ENCODE results near the gene IGSF9. TPM values are rescaled to one million over a fixed set of nuclear protein-coding genes. Genes with fewer than 3 reads are reported as not detected.

The IGSF9 gene
- polyA plus RNA-seq, 1 donor from 2014 or later, result 11.8 TPM

DNA sequence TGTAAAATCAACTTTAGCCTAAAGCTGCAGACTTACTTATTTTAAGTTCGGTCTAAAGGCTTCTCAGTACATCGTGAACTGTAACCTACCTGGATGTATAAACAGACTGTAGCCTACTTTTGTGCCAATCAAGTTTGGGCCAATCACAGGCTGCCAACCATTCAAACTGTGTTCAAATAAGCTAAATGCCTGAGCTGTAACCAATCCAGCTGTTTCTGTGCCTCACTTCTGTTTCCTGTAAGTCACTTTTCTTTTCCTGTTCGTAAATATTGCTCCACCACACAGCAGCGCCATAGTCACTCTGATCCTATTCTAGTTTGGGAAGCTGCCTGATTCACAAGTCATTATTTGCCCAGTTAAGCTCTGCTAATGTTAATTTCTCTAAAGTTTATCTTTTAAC, 46.1 kb upstream of the IGSF9 start:
- Histone ChIP-seq H3K4me3 (ENCODE audit: low read length) (no peak overlapping the region), H3K4me2 (ENCODE audit: low read length) (no peak overlapping the region), H3K79me2 (replicated peaks; ENCODE audit: insufficient read depth, low read length) (no peaks in the 10 kb centered on the region), H2AFZ (ENCODE audit: low read depth, low read length) (no peak overlapping the region), H3K9me3 (ENCODE audit: low read length) (no peaks in the 10 kb centered on the region), H3K9me2 (ENCODE audit: insufficient read depth, low read length) (no peaks in the 10 kb centered on the region), H3K27me3 (ENCODE audit: insufficient read depth, low read depth, low read length) (no peaks in the 10 kb centered on the region), H3K27ac (ENCODE audit: low read length) (no peak overlapping the region), H3F3A (ENCODE audit: insufficient read depth, low read length, poor library complexity, severe bottlenecking) (no peaks in the 10 kb centered on the region), H3K9ac (ENCODE audit: low read length) (no peak overlapping the region), H4K20me1 (ENCODE audit: insufficient read depth) (no peaks in the 10 kb centered on the region), H3K36me3 (ENCODE audit: insufficient read depth, low read length) (no peaks in the 10 kb centered on the region)
- TF ChIP-seq, protein P1, sequence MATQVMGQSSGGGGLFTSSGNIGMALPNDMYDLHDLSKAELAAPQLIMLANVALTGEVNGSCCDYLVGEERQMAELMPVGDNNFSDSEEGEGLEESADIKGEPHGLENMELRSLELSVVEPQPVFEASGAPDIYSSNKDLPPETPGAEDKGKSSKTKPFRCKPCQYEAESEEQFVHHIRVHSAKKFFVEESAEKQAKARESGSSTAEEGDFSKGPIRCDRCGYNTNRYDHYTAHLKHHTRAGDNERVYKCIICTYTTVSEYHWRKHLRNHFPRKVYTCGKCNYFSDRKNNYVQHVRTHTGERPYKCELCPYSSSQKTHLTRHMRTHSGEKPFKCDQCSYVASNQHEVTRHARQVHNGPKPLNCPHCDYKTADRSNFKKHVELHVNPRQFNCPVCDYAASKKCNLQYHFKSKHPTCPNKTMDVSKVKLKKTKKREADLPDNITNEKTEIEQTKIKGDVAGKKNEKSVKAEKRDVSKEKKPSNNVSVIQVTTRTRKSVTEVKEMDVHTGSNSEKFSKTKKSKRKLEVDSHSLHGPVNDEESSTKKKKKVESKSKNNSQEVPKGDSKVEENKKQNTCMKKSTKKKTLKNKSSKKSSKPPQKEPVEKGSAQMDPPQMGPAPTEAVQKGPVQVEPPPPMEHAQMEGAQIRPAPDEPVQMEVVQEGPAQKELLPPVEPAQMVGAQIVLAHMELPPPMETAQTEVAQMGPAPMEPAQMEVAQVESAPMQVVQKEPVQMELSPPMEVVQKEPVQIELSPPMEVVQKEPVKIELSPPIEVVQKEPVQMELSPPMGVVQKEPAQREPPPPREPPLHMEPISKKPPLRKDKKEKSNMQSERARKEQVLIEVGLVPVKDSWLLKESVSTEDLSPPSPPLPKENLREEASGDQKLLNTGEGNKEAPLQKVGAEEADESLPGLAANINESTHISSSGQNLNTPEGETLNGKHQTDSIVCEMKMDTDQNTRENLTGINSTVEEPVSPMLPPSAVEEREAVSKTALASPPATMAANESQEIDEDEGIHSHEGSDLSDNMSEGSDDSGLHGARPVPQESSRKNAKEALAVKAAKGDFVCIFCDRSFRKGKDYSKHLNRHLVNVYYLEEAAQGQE (IDR thresholded peaks at IDR 0.05; ENCODE audit: borderline replicate concordance), result no peak
- TF ChIP-seq SMC3 (conservative IDR thresholded peaks at IDR 0.05; ENCODE audit: poor library complexity), result no peak
- TF ChIP-seq EZH2 (IDR thresholded peaks at IDR 0.05; ENCODE audit: borderline replicate concordance, insufficient read depth, low read length, poor library complexity, severe bottlenecking), result no peak
- TF ChIP-seq, protein P2, sequence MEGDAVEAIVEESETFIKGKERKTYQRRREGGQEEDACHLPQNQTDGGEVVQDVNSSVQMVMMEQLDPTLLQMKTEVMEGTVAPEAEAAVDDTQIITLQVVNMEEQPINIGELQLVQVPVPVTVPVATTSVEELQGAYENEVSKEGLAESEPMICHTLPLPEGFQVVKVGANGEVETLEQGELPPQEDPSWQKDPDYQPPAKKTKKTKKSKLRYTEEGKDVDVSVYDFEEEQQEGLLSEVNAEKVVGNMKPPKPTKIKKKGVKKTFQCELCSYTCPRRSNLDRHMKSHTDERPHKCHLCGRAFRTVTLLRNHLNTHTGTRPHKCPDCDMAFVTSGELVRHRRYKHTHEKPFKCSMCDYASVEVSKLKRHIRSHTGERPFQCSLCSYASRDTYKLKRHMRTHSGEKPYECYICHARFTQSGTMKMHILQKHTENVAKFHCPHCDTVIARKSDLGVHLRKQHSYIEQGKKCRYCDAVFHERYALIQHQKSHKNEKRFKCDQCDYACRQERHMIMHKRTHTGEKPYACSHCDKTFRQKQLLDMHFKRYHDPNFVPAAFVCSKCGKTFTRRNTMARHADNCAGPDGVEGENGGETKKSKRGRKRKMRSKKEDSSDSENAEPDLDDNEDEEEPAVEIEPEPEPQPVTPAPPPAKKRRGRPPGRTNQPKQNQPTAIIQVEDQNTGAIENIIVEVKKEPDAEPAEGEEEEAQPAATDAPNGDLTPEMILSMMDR (IDR thresholded peaks at IDR 0.05; ENCODE audit: poor library complexity, severe bottlenecking), result no peak
- no peak for TF ChIP-seq MXI1 (conservative IDR thresholded peaks at IDR 0.05; ENCODE audit: poor library complexity, severe bottlenecking)
- no peak for TF ChIP-seq POLR2AphosphoS5 (IDR thresholded peaks at IDR 0.05)
- TF ChIP-seq TAF1 (IDR thresholded peaks at IDR 0.05; ENCODE audit: low read depth), result no peak
- no peak for TF ChIP-seq RAD21 (conservative IDR thresholded peaks at IDR 0.05)

DNA sequence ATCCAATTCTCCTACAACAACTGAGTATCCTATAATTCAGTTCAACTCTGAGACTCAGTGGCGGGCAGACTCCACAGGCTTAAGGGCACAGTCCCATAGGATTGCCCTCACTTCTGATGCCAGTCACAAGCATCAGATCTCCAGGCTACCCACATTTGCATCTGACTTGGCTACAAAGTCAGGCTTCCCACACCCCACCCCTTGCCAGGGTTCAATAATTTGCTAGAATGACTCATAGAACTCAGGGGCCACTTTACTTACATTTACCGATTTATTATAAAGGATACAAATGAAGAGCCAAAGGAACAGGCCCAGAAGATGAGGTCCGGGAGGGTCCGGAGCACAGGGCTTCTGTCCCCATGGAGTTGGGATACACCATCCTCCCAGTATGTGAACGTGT, 44.6 kb upstream of the IGSF9 start:
- Histone ChIP-seq H3K9ac (ENCODE audit: low read length) (no peak overlapping the region), H3K4me3 (ENCODE audit: low read length) (no peak overlapping the region), H4K20me1 (ENCODE audit: insufficient read depth) (no peaks in the 10 kb centered on the region), H3K79me2 (replicated peaks; ENCODE audit: insufficient read depth, low read length) (no peaks in the 10 kb centered on the region), H3K27me3 (ENCODE audit: insufficient read depth, low read depth, low read length) (no peaks in the 10 kb centered on the region), H3K9me2 (ENCODE audit: insufficient read depth, low read length) (no peaks in the 10 kb centered on the region), H3K36me3 (ENCODE audit: insufficient read depth, low read length) (no peaks in the 10 kb centered on the region), H2AFZ (ENCODE audit: low read depth, low read length) (no peak overlapping the region), H3F3A (ENCODE audit: insufficient read depth, low read length, poor library complexity, severe bottlenecking) (no peaks in the 10 kb centered on the region), H3K4me2 (ENCODE audit: low read length) (no peak overlapping the region), H3K9me3 (ENCODE audit: low read length) (no peaks in the 10 kb centered on the region), H3K27ac (ENCODE audit: low read length) (no peak overlapping the region)
- TF ChIP-seq TAF1 (IDR thresholded peaks at IDR 0.05; ENCODE audit: low read depth) (no peak), EZH2 (IDR thresholded peaks at IDR 0.05; ENCODE audit: borderline replicate concordance, insufficient read depth, low read length, poor library complexity, severe bottlenecking) (no peak), SMC3 (conservative IDR thresholded peaks at IDR 0.05; ENCODE audit: poor library complexity) (no peak), EP300 (conservative IDR thresholded peaks at IDR 0.05; ENCODE audit: poor library complexity, severe bottlenecking) (no peak), RAD21 (conservative IDR thresholded peaks at IDR 0.05) (no peak), POLR2AphosphoS5 (IDR thresholded peaks at IDR 0.05) (no peak), MXI1 (conservative IDR thresholded peaks at IDR 0.05; ENCODE audit: poor library complexity, severe bottlenecking) (no peak)
- TF ChIP-seq, protein P1 (IDR thresholded peaks at IDR 0.05; ENCODE audit: borderline replicate concordance), result no peak
- TF ChIP-seq, protein P2 (IDR thresholded peaks at IDR 0.05; ENCODE audit: poor library complexity, severe bottlenecking), result no peak

Data from neural cell (in vitro differentiated cells).